Right renal cortex interstitium (tissue), 3 donors: ENCODE results near the gene SLCO4A1. TPM values are rescaled to one million over a fixed set of nuclear protein-coding genes. Genes with fewer than 3 reads are reported as not detected.
"Not testable (repeated sequence)": the region's sequence is repeated elsewhere in the genome, so short reads cannot be mapped to it uniquely, and the experiment has no call there.

Experiments
- DNase-seq, 3 donors: peaks; one replicate each; pipeline ENCODE4 v3.0.0-alpha.2; 2013; ENCODE audit warnings: low read depth in 3 of 3, low spot score in 2 of 3
- polyA plus RNA-seq, 3 donors: library from polyadenylated mRNA; unstranded; fragments of 120-200 nt; gene quantifications; one replicate each; pipeline ENCODE4 v1.2.1, GENCODE V29; 2013; ENCODE audit not compliant: insufficient read length in 3 of 3

Gene SLCO4A1
- polyA plus RNA-seq, 3 donors: 1.8 to 2.7 (median 2.3) TPM

GRCh38 chr20:62622178-62622876 lies 20.0 kb upstream of the SLCO4A1 start:
- no peak for DNase-seq

- no peak for DNase-seq
Measured at GRCh38 chr20:62622877-62623487, 19.3 kb upstream of the SLCO4A1 start.

GRCh38 chr20:62623488-62624324 lies 18.6 kb upstream of the SLCO4A1 start:
- peak in 1 of 3 donors; percentile 68 for DNase-seq

GRCh38 chr20:62624325-62624690 lies 18.0 kb upstream of the SLCO4A1 start:
- DNase-seq: no peak

GRCh38 chr20:62624719-62625453 lies 17.4 kb upstream of the SLCO4A1 start:
- DNase-seq: no peak

- DNase-seq: no peak
Measured at GRCh38 chr20:62625516-62625915, 16.8 kb upstream of the SLCO4A1 start.

- no peak for DNase-seq
Measured at GRCh38 chr20:62625921-62626547, 16.3 kb upstream of the SLCO4A1 start.

- not testable (repeated sequence) for DNase-seq
Measured at GRCh38 chr20:62627425-62627824, 14.9 kb upstream of the SLCO4A1 start.

- DNase-seq: no peak
Measured at GRCh38 chr20:62627901-62628612, 14.2 kb upstream of the SLCO4A1 start.

- DNase-seq: no peak
Measured at GRCh38 chr20:62628691-62629090, 13.6 kb upstream of the SLCO4A1 start.

- DNase-seq: no peak
Measured at GRCh38 chr20:62629864-62630470, 12.3 kb upstream of the SLCO4A1 start.

- no peak for DNase-seq
Measured at GRCh38 chr20:62631336-62632308, 10.7 kb upstream of the SLCO4A1 start.

- no peak for DNase-seq
Measured at GRCh38 chr20:62632575-62633090, 9.7 kb upstream of the SLCO4A1 start.

- DNase-seq: no peak
Measured at GRCh38 chr20:62633598-62634329, 8.5 kb upstream of the SLCO4A1 start.

- no peak for DNase-seq
Measured at GRCh38 chr20:62634330-62634967, 7.9 kb upstream of the SLCO4A1 start.

- DNase-seq: no peak
Measured at GRCh38 chr20:62635232-62635631, 7.1 kb upstream of the SLCO4A1 start.

GRCh38 chr20:62635852-62636251 lies 6.5 kb upstream of the SLCO4A1 start:
- no peak for DNase-seq
